ENCODE results near the gene ERGIC1. TPM values are rescaled to one million over a fixed set of nuclear protein-coding genes. Genes with fewer than 3 reads are reported as not detected.

The ERGIC1 gene
- total and polyA plus RNA-seq, 2 of the 8 experiments (the other 6 are each of a cell fraction or from before 2014, with no cell fraction given): 95.3 to 106 TPM

DNA sequence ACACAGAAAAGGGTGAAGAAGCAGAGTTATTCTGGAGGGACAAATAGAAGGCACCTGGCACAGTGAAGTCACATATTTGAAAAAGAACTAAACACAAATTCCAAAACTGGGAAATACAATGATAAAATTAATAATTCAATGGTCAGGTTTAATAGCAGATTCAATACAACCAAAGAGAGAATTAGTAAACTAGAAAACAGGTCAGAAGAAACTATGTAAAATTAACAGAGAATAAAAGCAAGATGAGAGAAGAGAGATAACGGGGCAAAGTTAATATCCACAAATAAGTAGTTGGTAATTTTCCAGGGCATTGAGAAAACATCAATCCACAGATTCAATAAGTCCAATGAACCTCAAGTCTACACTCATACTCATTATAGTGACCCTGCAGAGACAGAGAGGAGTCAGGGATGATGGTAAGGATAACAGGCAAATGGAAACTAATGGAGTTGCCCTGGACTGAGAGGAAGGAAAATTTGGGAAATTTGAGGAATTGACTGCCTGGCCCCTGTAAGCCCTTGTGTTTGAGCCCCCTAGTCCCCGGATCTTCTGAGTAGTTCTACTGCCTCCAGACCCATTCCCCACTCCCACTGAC is 8.3 kb upstream of the ERGIC1 start:
- Histone ChIP-seq H3K79me1 (ENCODE audit: low read depth, low read length) (no peaks in the 10 kb centered on the region), H3K79me2 (ENCODE audit: control insufficient read depth in 1 of 2, insufficient read depth in 2 of 2, low read length in 2 of 2) (no peaks in the 10 kb centered on the region), H2BK20ac (ENCODE audit: low read length) (no peak overlapping the region), H2AFZ (ENCODE audit: low read length) (no peak overlapping the region), H3K56ac (replicated peaks; ENCODE audit: insufficient read length, low read depth, low read length) (no peak overlapping the region), H3K4me2 (ENCODE audit: insufficient read depth in 1 of 2, low read depth in 2 of 2, low read length in 2 of 2) (no peak overlapping the region), H4K8ac (ENCODE audit: extremely low read depth, insufficient read depth, low read length) (no peak overlapping the region), H3K4ac (replicated peaks; ENCODE audit: insufficient read length, low read depth, low read length) (no peak overlapping the region), H3K23ac (ENCODE audit: insufficient read length) (no peak overlapping the region), H3K4me1 (replicated peaks in 1 of 4; ENCODE audit: control insufficient read depth in 3 of 4, insufficient read depth in 4 of 4, low read length in 3 of 4) (peaks cover 0 to 5% (median 1%) of the 10 kb centered on the region in 4 experiments; a peak in 3 of 7 replicates), H2BK15ac (ENCODE audit: low read length) (no peak overlapping the region), H2BK120ac (replicated peaks; ENCODE audit: low read depth, low read length) (no peak overlapping the region), H3K18ac (ENCODE audit: extremely low read depth, low read length) (no peak overlapping the region), H3K27me3 (replicated peaks in 1 of 4; ENCODE audit: control insufficient read depth in 3 of 4, extremely low read depth in 1 of 4, insufficient read depth in 3 of 4, low read length in 3 of 4) (no peaks in the 10 kb centered on the region), H3K4me3 (ENCODE audit: extremely low read depth in 1 of 4, insufficient read depth in 2 of 4, low read depth in 3 of 4, low read length in 4 of 4) (no peak overlapping the region), H3K9ac (replicated peaks in 1 of 4; ENCODE audit: extremely low read depth in 1 of 4, low read depth in 3 of 4, low read length in 3 of 4) (no peak overlapping the region), H2BK12ac (ENCODE audit: low read depth, low read length) (no peak overlapping the region), H2AK5ac (ENCODE audit: low read depth, low read length) (no peak overlapping the region), H3K23me2 (ENCODE audit: low read depth, low read length) (no peaks in the 10 kb centered on the region), H2BK5ac (ENCODE audit: low read depth, low read length) (no peak overlapping the region), H4K20me1 (replicated peaks in 1 of 2; ENCODE audit: control insufficient read depth in 1 of 2, insufficient read depth in 2 of 2, low read length in 2 of 2) (no peaks in the 10 kb centered on the region), H3K9me3 (ENCODE audit: insufficient read depth in 2 of 2, low read depth in 1 of 2, low read length in 1 of 2) (peaks cover 7 to 9% of the 10 kb centered on the region in 2 experiments; a peak in 3 of 4 replicates), H3K27ac (ENCODE audit: low read depth, low read length) (no peak overlapping the region), H3K36me3 (ENCODE audit: control insufficient read depth in 2 of 4, insufficient read depth in 4 of 4, low read length in 3 of 4) (no peaks in the 10 kb centered on the region; a peak in 2 of 8 replicates), H4K5ac (ENCODE audit: insufficient read length, low read depth, low read length) (no peak overlapping the region), H3K14ac (ENCODE audit: insufficient read length) (no peak overlapping the region), H4K91ac (replicated peaks; ENCODE audit: insufficient read length, low read length) (no peak overlapping the region)
- DNase-seq (ENCODE audit: low read depth in 1 of 2, low spot score in 2 of 2) (no peak), FAIRE-seq (no peak)
- TF ChIP-seq NRF1 (IDR thresholded peaks at IDR 0.05; ENCODE audit: low read depth, low read length) (no peak), NANOG (IDR thresholded peaks at IDR 0.05; ENCODE audit: insufficient read depth, low read depth, low read length, poor library complexity, severe bottlenecking) (no peak), POLR2AphosphoS5 (IDR thresholded peaks at IDR 0.05; ENCODE audit: low read depth, low read length) (no peak), EZH2 (IDR thresholded peaks at IDR 0.05; ENCODE audit: low read depth, low read length, severe bottlenecking) (no peak), FOSL1 (IDR thresholded peaks at IDR 0.05; ENCODE audit: insufficient read depth, low read depth, low read length) (no peak), CBX5 (IDR thresholded peaks at IDR 0.05; ENCODE audit: low read depth, low read length) (no peak)
- TF ChIP-seq, protein P1, sequence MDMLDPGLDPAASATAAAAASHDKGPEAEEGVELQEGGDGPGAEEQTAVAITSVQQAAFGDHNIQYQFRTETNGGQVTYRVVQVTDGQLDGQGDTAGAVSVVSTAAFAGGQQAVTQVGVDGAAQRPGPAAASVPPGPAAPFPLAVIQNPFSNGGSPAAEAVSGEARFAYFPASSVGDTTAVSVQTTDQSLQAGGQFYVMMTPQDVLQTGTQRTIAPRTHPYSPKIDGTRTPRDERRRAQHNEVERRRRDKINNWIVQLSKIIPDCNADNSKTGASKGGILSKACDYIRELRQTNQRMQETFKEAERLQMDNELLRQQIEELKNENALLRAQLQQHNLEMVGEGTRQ (IDR thresholded peaks at IDR 0.05; ENCODE audit: low read length): no peak
- 50% methylated on average over 2 of the region's 2 CpGs; no CpG with 5 or more reads in 1 of the 2 experiments for WGBS, 2 experiments (ENCODE audit: extremely low coverage in 1 of 2, insufficient coverage in 1 of 2, insufficient read length in 1 of 2, insufficient replicate concordance in 2 of 2, low coverage in 1 of 2, low lambda C conversion rate in 2 of 2, missing lambda C conversion rate in 1 of 2)
- ChIA-PET CTCF (ENCODE audit: partially characterized antibody) (no interaction called here), POLR2A (ENCODE audit: partially characterized antibody) (interaction anchor here (1.1 kb wide), 1 partner anchor 55 kb away, joined by 3 read pairs; the partner anchor contains the start of gene DUSP1)
